HG03520 (cell line): ENCODE results near the gene PTGIR.
A peak's percentile ranks its signal among the peaks of the same experiment; 100 is the strongest.

ENCODE experiments used
- ATAC-seq: cut with Tn5 transposase; IDR thresholded peaks from one replicate; pipeline ENCODE4 v1.9.1; 2021; ENCODE audit warnings: mild to moderate bottlenecking, moderate library complexity; ENCODE audit not compliant: unreplicated experiment

PTGIR gene, protein sequence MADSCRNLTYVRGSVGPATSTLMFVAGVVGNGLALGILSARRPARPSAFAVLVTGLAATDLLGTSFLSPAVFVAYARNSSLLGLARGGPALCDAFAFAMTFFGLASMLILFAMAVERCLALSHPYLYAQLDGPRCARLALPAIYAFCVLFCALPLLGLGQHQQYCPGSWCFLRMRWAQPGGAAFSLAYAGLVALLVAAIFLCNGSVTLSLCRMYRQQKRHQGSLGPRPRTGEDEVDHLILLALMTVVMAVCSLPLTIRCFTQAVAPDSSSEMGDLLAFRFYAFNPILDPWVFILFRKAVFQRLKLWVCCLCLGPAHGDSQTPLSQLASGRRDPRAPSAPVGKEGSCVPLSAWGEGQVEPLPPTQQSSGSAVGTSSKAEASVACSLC

DNA sequence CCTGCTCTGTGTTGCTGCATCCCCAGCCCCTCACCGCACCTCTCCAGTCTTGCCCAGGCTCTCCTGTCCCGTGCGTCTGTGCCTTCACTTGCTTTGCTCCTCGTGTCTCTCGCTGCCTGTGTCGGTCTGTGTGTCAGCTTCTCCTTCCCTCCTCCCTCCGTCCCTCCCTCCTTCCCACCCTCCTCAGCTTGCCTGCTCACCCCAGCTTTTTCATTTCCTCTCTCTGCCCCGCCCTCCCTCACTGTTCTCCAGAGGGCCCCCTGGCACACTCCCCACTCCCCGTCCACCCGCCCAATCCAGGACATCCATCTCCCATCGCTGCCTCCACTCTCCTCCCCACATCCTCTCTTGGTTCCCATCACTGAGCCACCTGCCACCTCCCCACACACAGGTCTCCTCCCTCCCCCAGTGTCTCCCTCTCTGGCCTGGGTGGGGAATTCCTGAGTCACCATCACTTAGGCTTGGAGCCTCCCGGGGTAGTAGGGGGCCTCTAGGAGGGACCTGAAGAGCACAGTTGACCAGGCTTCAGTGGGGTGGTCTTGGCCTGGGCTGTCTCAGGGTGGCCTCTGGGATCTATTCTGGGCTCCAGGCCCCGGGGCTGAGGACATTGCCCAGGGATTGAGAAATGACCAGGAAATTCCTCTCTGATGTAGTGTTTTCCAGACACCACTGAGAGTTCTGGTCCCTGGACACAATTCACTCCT lies at the start of gene PTGIR:
Gene PTGIR (minus strand): TSS at position 132 of the 704 bp plus-strand sequence. CDS start 864 bp downstream, outside the sequence.
- no peak for ATAC-seq

DNA sequence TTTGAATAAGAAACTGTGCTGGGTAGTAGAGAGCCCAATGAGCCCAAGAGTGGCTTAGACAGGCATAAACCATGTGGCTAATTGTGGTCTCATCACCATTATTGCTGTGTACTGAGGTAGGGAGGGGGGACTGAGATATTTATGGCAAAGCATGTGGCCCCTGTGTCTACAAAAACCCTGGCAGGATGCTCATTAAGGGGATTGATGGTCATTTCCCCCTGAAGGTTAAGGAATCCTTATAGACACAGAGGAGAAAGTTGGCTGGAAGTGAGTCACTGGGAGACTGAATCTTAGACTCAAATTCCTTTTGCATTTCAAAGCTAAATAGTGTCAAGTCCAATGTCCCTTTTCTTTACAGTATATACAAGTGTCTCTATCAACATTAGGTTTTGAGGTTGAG lies 45.9 kb upstream of the PTGIR start:
- no peak for ATAC-seq

DNA sequence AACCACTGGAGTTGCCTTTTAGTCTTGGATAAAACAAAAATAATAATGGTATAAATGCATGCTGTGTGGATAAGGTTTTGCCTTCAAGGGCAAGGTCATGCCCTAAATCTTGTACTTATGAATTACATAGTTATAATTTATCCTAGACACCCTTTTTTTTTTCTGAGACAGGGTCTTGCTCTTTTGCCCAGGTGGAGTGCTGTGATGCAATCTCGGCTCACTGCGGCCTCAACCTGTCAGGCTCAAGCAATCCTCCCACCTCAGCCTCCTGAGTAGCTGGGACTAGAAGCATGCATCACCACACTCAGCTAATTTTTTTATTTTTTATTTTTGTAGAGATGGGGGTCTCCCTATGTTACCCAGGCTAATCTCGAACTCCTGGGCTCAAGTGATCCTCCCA lies 43.8 kb upstream of the PTGIR start:
- no peak for ATAC-seq

DNA sequence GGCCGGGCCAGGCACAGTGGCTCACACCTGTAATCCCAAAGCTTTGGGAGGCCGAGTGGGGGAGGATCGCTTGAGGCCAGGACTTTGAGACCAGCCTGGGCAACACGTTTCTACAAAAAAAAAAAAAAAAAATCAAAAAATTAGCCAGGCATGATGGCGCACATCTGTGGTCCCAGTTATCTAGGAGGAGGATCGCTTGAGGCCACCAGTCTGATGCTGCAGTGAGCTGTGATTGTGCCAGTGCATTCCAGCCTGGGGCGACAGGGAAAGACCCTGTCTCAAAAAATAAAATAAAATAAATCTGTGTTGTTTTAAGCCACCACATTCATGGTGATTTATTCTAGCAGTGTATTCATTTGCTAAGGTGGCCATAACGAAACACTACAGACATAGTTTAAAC lies 40.2 kb upstream of the PTGIR start:
- ATAC-seq = no peak

DNA sequence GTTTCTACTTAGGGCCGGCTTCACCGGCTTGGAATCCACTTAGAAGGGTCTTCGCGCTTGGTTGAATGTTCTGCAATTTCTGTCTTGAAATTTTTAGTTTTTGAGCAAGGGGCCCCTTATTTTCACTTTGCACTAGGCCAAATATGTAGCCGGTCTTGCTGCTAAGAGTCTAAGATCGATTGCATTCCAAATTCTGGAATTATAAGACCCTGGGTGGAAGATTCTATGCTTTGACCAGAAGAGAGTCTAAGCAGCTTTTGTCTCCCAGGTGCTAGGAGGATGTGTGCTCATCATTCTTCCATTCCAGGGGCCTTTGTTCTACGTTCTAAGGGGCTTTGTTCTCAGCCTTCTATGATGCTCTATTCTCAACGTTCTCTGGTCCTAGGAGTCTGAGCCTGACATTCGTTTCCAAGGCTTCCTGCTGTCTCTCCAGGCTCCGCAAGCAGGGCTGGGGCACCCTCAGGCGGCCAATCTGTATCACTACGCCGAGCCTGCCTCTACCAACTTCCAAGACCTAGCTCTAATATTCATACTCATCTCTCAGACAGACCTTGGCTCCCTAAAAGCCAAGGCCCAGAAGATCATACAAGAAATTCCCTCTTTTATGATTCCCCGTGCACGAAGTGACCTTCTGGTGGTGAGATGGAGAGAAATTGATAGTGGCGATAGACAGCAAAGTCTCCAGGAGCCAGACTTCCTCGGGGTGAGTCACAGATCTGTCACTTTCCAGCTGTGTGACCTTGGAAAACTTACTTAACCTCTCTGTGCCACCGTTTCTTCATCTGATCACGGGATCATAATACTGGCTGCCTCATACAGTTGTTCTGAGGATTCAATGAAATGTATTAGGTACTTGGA lies 37.1 kb upstream of the PTGIR start:
- no peak for ATAC-seq

DNA sequence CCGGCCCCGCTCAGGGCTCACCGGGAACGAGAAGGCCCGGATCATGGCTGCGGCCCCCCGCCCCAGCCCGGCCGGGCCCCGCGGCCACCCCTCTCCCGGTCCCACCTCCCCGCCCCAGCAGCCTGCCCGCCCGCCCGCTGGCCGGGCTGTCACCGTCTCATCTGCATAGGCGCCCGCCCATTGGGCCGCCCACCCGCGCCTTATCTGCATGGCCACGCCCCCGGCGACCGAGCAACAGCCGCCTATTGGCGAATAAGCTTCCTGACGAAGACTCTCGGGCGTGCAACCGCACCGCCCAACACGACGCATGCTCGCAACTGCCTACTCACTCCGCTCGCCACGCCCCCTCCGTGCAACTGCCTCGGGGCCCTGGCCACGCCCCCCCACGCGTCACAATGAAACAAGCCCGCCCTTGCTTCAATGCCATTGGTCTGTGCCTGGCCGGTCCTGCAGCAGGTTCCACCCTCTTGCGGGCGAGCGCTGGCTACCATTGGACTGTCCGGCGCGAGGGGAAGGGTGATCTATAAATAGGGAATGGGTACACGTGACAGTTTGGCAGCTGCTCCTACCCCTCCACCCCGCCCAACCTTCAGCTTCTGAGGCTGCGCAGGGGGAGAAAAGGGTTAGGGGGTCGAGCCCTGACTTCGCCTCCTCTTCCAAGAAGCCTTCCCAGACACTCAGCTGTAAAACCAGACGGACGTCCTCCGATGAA lies 36.3 kb upstream of the PTGIR start, which contains the start of gene DACT3:
Gene DACT3 (minus strand): TSS at position 163 of the 712 bp plus-strand sequence. CDS start 118 bp downstream, at position 45.
- ATAC-seq = peak; percentile 80

DNA sequence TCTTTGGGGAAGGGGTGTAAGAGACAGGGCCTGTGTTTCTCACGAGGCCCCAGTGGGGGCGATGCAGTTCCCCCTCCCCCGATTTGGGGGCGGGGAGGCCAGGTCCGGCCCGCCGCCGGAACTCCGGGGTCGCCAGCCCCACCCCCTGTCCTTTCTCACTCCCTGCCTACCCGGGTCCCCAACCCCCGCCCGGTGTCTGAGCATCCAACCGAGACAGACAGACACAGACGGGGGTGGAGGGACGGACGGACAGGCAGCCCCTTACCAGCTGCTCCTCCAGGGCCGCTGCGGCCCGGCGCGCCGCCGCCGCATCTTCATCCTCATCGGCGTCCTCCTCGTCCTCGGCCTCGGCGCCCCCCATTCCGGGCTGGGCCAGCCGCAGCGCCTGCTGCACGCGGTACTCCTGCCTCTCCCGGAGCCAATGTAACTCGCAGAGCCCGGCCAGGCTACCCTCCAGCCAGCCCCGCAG lies 35.7 kb upstream of the PTGIR start:
- ATAC-seq = no peak

DNA sequence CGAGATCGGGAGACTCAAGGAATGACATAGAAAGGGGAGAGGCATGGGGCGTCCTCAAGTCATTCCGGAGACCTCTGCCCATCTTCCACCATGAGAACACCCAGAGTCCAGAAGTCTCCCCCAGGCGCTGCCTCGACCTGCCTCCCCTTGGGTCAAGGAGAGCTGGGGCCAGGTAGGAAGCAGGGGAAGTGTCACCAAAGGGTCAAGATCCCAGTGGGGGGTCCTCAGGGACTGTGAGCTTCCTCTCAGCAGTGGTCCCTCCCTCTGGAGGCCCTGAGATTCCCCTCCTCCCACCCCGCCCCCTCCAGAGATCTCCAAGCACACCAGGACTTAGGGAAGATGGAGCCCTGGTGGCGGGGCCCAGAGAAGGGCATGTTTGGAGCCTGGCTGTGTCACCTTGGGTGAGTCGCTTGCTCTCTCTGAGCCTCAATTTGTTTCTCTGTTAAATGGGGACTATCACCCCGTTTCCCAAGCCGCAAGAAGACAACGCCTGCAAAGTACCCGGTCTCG lies 35.2 kb upstream of the PTGIR start:
- ATAC-seq = no peak

DNA sequence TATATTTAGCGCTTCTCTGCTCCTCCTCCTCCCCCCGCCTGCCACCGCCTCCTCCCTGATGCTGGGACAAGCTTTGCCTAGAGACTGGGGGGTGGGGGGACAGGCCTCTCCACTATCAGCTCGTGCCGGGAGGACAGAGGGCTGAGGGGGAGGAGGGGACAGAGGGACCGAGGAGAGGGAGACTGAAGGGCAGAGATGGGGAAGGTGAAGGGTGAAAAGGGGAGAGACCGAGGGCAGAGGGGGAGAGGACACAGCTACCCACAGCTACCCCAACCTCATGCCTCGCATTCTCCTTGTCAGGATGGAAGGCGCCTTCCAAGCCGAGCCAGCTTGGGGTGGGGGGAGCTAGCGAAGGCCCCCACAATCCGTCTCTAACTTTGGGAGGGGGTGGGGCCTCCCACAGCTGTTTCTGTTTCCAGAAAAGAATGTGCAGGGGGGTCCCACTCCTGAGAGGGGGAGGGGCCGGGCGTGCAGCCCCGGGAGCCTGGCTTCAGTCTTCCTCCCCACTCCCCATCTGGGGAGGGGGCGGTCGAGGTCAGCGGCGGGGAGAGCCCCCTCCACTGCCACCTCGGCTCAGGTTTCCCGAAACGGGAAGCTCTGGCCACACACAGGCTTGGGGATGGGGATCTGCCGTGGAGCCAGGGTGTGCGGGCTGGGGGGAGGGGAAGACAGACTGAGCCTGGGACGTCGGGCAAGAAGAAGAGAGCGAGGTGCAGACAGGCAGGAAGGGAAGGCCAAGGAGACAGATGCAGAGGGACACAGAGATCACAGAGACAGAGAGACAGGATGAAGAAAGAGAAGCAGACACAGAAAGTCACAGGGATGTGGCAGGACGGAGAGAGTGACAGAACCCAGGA lies 34.5 kb upstream of the PTGIR start:
- no peak for ATAC-seq

DNA sequence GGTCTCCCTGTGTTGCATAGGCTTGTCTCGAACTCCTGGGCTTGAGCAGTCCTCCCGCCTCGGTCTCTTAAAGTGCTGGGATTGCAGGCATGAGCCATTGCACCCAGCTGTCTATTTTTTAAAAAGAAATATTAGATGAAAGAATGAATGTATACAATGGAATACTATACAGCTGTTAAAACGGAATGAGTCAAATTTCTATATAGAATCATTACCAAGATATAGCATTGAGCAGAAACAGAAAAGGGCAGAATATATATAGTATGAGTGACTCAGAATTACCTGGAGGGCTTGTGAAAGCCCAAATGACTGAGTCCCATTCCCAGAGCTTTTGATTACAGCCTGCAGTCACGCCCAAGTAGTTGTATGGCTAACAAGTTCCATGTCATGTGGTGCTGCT lies 31.7 kb upstream of the PTGIR start:
- no peak for ATAC-seq

DNA sequence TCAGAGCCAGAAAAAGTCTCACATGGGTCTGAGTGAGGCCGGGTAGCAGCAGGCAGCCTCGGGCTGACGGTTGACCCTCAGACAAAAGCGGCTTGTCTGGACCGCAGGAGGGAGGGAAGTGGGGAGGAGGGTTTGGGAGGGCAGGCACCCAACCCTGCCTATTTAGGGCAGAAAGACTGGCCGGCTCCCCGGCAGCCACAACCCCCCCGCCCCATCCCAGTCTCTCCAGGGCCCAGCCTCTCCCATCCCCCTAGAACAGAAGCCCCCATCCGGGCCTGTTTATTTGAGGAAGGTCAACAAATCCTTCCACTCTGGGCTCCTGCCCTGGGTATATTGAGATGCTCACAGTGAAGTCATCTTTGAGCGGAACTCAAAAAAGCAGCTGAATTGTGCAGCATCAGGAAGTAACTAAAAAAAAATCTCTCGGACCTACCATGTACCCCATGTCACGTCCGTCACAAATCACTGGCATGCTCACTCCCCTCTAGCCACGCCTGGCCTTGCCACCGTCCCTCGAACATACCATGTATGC lies 29.8 kb upstream of the PTGIR start:
- ATAC-seq = no peak

DNA sequence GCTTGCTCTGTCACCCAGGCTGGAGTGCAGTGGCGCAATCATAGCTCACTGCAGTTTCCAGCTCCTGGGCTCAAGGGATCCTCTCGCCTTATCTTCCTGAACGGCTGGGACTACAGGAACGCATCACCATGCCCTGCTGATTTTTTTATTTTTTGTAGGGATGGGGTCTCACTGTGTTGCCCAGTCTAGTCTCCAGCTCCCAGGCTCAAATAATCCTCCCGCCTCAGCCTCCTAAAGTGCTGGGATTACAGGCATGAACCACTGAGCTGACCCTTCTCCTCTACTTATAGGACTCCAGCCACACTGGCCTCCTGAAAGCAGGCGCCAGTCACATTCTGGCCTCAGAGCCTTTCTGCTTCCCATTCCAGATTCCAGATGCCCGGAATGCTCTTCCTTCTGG lies 25.6 kb upstream of the PTGIR start:
- no peak for ATAC-seq

DNA sequence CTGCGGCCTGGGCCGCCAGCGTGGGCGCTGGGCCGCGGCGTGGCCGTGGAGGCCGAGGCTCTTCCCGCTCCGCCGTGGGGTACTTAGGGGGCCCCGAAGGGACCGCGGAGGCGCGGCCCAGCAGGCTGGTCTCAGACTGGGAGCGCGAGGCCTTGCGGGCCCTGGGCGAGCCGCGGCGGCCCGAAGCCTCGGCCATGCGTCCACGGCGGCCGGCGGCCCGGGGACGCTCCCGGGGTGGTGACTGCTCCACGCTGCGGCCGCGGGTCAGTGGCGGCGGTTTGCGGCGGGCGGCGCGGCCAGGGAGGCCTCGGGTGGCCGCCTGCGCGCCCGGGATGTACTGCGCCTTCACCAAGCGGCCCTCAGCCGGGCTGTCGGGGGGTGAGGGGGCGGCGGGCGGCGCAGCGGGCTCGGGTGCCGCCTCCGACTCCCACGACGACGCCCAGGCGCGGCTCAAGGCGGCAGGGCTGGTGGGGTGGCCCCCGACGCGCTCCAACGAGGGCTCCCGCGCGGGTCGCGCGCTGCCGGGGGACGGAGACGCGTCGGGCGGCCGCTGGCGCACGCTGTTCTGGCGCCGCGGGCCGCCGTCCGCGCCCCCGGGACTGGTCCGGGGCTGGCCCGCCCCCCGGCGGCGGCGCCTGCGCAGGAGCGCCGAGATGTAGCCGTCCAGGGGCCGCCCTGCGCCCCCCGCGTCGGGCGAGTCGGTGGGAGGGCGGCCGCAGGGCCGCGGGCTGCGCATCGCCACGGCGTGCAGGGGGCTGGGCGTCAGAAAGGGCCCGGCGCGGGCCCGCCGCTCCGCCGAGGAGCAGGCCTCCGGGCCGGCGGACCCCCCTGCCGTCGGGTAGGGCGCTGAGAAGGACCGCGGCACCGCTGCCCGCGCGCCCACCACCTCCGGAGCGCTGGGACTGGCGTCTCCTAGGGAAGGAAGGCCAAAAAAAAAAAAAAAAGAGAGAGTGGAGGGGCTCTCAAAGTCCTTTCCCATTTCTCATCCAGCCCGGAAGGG lies 24.4 kb upstream of the PTGIR start:
- no peak for ATAC-seq

DNA sequence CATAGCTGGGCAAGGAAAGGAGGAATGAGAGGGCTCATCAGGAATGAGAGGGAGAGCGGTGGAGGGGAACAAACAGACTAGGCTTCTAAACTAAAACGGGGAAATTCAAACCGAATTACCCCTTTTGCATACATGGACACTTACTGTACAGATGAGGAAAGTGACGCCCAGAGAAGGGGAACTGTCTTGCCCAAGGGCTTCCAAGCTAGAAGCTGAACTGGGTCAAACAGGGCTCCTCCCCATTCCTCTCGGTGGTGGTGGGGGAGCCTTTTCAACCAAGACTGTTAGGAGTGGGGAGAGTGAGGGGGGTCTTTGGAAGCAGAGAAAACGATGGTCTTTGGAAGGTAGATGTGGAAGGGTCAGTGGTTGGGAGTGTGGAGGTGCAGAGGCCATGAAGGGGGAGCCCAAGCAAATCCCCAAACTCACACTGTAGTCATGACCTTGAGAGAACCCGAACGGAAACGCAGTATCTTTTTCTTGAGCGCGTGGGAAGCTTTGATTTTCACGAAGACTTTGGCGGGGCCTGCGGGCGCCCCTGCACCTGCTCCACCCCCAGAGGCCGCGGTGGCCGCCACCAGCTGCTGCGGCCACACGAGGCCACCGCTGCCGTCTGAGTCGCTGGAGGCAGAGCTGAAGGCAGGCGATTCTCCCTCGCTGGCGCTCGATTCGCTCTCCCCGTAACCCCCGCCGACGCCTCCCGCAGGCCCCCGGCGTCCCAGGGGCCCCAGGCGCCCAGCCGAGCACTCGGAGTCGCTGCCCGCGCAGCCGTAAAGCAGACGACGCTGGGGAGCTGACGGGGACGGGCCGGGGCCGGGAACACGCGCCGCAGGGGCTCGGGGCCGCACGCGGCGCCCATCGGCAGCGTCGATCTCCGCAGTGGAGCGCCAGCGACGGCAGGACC lies 23.4 kb upstream of the PTGIR start:
- ATAC-seq = no peak

DNA sequence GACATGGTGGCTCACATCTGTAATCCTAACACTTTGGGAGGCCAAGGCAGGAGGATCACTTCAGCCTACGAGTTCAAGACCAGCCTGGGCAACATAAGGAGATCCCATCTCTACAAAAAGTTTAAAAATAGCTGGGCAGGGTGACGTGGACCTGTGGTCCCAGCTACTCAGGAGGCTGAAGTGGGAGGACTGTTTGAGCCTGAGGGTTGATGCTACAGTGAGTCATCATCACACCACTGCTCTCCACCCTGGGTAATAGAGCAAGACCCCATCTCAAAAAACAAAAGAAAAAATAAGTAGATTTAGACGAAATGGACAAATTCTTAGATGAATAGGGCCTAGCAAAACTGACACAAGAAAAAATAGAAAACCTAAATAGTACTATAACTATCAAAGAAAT lies 21.5 kb upstream of the PTGIR start:
- no peak for ATAC-seq

DNA sequence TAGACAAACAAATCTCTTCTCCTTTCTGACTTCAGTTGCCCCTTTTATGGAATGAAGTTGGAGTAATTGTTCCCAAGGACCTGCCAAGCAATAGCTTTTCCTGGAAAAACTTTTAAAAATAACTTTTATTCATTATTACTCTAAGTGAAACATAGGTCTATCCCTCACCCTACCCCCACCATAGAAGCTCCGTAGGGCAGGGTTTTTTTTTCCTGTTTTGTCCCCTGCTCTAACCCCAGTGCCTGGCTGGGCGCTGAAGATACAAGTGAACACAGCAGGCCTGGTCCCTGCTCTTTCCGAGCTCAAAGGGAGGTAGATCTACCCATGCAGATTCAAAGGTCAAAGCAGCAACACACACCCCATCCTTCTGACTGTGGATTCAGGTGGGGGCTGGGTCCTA lies 19.8 kb upstream of the PTGIR start:
- no peak for ATAC-seq

DNA sequence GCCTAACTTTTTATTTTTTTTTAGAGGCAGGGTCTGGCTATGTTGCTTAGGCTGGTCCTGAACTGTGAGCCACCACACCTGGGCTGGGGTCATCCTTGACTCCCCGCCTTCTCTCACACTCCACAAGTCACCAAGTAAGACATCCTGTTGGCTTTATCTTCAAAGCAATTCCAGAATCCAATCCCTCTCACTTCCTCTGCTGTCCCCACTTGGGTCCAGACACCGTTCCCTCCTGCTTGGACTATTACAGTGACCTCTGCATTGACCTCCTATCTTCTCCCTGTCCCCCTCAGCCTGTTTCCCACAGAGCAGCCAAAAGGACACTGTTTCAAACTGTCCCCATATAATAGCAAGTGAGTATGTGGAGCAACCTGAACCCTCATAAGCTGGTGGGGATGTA lies 15.8 kb upstream of the PTGIR start:
- no peak for ATAC-seq
